ENCODE measurements around the gene PALB2. TPM values are rescaled to one million over a fixed set of nuclear protein-coding genes. Genes with fewer than 3 reads are reported as not detected.

The PALB2 gene
- total and polyA plus RNA-seq, 9 of the 15 experiments (the other 6 are each of a cell fraction or from before 2014, with no cell fraction given): 7.0 to 25.8 (median 15.2) TPM

GRCh38 chr16:23556881-23557778 lies 84.0 kb downstream of the PALB2 start, which contains the start of the genes EARS2 and UBFD1 (continued):
- TF ChIP-seq, protein P1, sequence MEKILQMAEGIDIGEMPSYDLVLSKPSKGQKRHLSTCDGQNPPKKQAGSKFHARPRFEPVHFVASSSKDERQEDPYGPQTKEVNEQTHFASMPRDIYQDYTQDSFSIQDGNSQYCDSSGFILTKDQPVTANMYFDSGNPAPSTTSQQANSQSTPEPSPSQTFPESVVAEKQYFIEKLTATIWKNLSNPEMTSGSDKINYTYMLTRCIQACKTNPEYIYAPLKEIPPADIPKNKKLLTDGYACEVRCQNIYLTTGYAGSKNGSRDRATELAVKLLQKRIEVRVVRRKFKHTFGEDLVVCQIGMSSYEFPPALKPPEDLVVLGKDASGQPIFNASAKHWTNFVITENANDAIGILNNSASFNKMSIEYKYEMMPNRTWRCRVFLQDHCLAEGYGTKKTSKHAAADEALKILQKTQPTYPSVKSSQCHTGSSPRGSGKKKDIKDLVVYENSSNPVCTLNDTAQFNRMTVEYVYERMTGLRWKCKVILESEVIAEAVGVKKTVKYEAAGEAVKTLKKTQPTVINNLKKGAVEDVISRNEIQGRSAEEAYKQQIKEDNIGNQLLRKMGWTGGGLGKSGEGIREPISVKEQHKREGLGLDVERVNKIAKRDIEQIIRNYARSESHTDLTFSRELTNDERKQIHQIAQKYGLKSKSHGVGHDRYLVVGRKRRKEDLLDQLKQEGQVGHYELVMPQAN (IDR thresholded peaks at IDR 0.05; ENCODE audit: borderline replicate concordance): peak; percentile 99
- TF ChIP-seq, protein P2, sequence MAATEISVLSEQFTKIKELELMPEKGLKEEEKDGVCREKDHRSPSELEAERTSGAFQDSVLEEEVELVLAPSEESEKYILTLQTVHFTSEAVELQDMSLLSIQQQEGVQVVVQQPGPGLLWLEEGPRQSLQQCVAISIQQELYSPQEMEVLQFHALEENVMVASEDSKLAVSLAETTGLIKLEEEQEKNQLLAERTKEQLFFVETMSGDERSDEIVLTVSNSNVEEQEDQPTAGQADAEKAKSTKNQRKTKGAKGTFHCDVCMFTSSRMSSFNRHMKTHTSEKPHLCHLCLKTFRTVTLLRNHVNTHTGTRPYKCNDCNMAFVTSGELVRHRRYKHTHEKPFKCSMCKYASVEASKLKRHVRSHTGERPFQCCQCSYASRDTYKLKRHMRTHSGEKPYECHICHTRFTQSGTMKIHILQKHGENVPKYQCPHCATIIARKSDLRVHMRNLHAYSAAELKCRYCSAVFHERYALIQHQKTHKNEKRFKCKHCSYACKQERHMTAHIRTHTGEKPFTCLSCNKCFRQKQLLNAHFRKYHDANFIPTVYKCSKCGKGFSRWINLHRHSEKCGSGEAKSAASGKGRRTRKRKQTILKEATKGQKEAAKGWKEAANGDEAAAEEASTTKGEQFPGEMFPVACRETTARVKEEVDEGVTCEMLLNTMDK (IDR thresholded peaks at IDR 0.05; ENCODE audit: borderline replicate concordance, insufficient read depth, low read depth, low read length, poor library complexity, severe bottlenecking): peak; percentile 95
- TF ChIP-seq ZNF75A (CRISPR knock-in tag; IDR thresholded peaks at IDR 0.05) (no peak), PBX2 (CRISPR knock-in tag; IDR thresholded peaks at IDR 0.05; ENCODE audit: low read depth) (peak; percentile 22; the same call in 1 of the 2 replicates), PBX2 (tag; conservative IDR thresholded peaks at IDR 0.05; ENCODE audit: low read depth) (peak; percentile 89), FOXK1 (CRISPR knock-in tag; IDR thresholded peaks at IDR 0.05; ENCODE audit: borderline replicate concordance) (peak; percentile 69; the same call in 1 of the 2 replicates), SIRT6 (IDR thresholded peaks at IDR 0.05; ENCODE audit: low read depth, low read length) (no peak), ERF (CRISPR knock-in tag; IDR thresholded peaks at IDR 0.05) (no peak), SAFB (IDR thresholded peaks at IDR 0.05; ENCODE audit: borderline replicate concordance, low read depth, low read length) (peak; percentile 70; the same call in 1 of the 2 replicates), HIVEP1 (CRISPR knock-in tag; IDR thresholded peaks at IDR 0.05) (no peak), BCLAF1 (IDR thresholded peaks at IDR 0.05; ENCODE audit: borderline replicate concordance in 1 of 2, control insufficient read depth in 1 of 2, low read depth in 2 of 2, low read length in 1 of 2) (0 out of 4 replicates have a peak, but pooled peaks of 1 of the 2 experiments have one; percentile 15), NR1H2 (CRISPR knock-in tag; IDR thresholded peaks at IDR 0.05) (no peak), TCF15 (CRISPR knock-in tag; IDR thresholded peaks at IDR 0.05) (no peak), RCOR1 (IDR thresholded peaks at IDR 0.05; ENCODE audit: borderline replicate concordance in 1 of 2, low read depth in 2 of 2, low read length in 2 of 2) (peak in 1 of 2 experiments; percentile 97)

All from K562 (cell line).